Tibial nerve (tissue), 4 donors: ENCODE measurements around the gene ETV6. TPM values are rescaled to one million over a fixed set of nuclear protein-coding genes. Genes with fewer than 3 reads are reported as not detected.

Source experiments
- DNase-seq, 2 donors: peaks; one replicate each; pipeline ENCODE4 v3.0.0-alpha.2; 2019; ENCODE audit warnings: low spot score in 2 of 2
- H3K27ac ChIP-seq, 4 donors: fragments of 200-600 bp; sonication (generic) in 3 of 4; one replicate each; pipeline ENCODE4 v1.5.1; 2017 to 2019; ENCODE audit warnings: mild to moderate bottlenecking in 1 of 4
- H3K27me3 ChIP-seq, 2 donors: fragments of 200-600 bp; sonication (generic) in 1 of 2; one replicate each; pipeline versions ENCODE4 v1.5.1 to v1.6.0; 2017 to 2019
- H3K36me3 ChIP-seq, 3 donors: fragments of 200-600 bp; sonication (generic); one replicate each; pipeline ENCODE4 v1.5.1; 2018 to 2019
- H3K4me1 ChIP-seq, 4 donors: fragments of 200-600 bp; sonication (generic) in 3 of 4; one replicate each; pipeline ENCODE4 v1.5.1; 2017 to 2019
- H3K4me3 ChIP-seq, 4 donors: fragments of 200-600 bp; sonication (generic) in 3 of 4; one replicate each; pipeline ENCODE4 v1.5.1; 2017 to 2019; ENCODE audit warnings: mild to moderate bottlenecking in 1 of 4, moderate library complexity in 1 of 4
- H3K9me3 ChIP-seq, 4 donors: fragments of 200-600 bp; sonication (generic) in 3 of 4; one replicate each; pipeline ENCODE4 v1.5.1; 2017 to 2019
- CTCF ChIP-seq, 5 experiments: fragments of 200-600 bp in 3 of 5; fragments of 450-650 bp in 2 of 5; sonication (generic) in 3 of 5; IDR thresholded peaks; one replicate each; pipeline ENCODE4 v1.5.1; 2016 to 2019; ENCODE audit warnings: antibody characterized with exemption in 5 of 5, mild to moderate bottlenecking in 3 of 5, moderate library complexity in 2 of 5
- EP300 ChIP-seq, 2 donors: sonication (generic); formaldehyde crosslinking; IDR thresholded peaks; one replicate each; pipeline ENCODE4 v1.6.1; 2017; ENCODE audit warnings: antibody characterized with exemption in 2 of 2, mild to moderate bottlenecking in 1 of 2
- POLR2A ChIP-seq, 2 donors: fragments of 450-650 bp; IDR thresholded peaks; one replicate each; pipeline ENCODE4 v1.6.1; 2017; ENCODE audit warnings: antibody characterized with exemption in 2 of 2, mild to moderate bottlenecking in 2 of 2, moderate library complexity in 2 of 2
- WGBS, 2 donors: methylation state at CpG; one replicate each; pipeline ENCODE4 v1.1.5; 2018; 5-methylcytosine and 5-hydroxymethylcytosine counted together
- total RNA-seq, 4 donors: library from RNA; depleted of rRNA; stranded (reverse); fragments of >200 nt; gene quantifications; one replicate each; pipeline ENCODE4 v1.1.0, GENCODE V29; 2016

The ETV6 gene
- total RNA-seq, 4 donors from 2014 or later, result 6.7 to 14.1 (median 8.3) TPM

- Histone ChIP-seq H3K4me3 (no peak overlapping the region), H3K27ac (peak overlapping the region in 1 of 4 donors; percentile 9), H3K9me3 (no peaks in the 10 kb centered on the region), H3K36me3 (no peaks in the 10 kb centered on the region), H3K27me3 (no peaks in the 10 kb centered on the region), H3K4me1 (peaks cover 0 to 31% (median 0%) of the 10 kb centered on the region in 4 donors)
- 80 to 82% methylated on average over 10 of the region's 10 CpGs for WGBS, 2 donors
- DNase-seq, result no peak
- TF ChIP-seq EP300 (IDR thresholded peaks at IDR 0.05), result no peak
- TF ChIP-seq CTCF (IDR thresholded peaks at IDR 0.05), result no peak
- no peak for TF ChIP-seq POLR2A (IDR thresholded peaks at IDR 0.05)
Measured at GRCh38 chr12:11773889-11774677, 124.6 kb downstream of the ETV6 start.

- no peaks in the 10 kb centered on the region for H3K9me3 ChIP-seq
- H3K27ac ChIP-seq, result no peak overlapping the region
- no peak for TF ChIP-seq CTCF (IDR thresholded peaks at IDR 0.05)
- TF ChIP-seq POLR2A (IDR thresholded peaks at IDR 0.05), result no peak
- no peak for TF ChIP-seq EP300 (IDR thresholded peaks at IDR 0.05)
- no peaks in the 10 kb centered on the region for H3K27me3 ChIP-seq
- no peak for DNase-seq
- no peaks in the 10 kb centered on the region for H3K36me3 ChIP-seq
- no peak overlapping the region for H3K4me3 ChIP-seq
- WGBS, 2 donors, result 42 to 47% methylated on average over 6 of the region's 6 CpGs
- H3K4me1 ChIP-seq, result peaks cover 0 to 29% (median 0%) of the 10 kb centered on the region in 4 donors
Measured at GRCh38 chr12:11774821-11775220, 125.3 kb downstream of the ETV6 start.

- Histone ChIP-seq H3K9me3 (no peaks in the 10 kb centered on the region), H3K36me3 (no peaks in the 10 kb centered on the region), H3K4me1 (peaks cover 0 to 29% (median 0%) of the 10 kb centered on the region in 4 donors), H3K27me3 (no peaks in the 10 kb centered on the region), H3K27ac (no peak overlapping the region), H3K4me3 (no peak overlapping the region)
- 83 to 86% methylated on average over 3 of the region's 3 CpGs for WGBS, 2 donors
- DNase-seq, result no peak
- TF ChIP-seq EP300 (IDR thresholded peaks at IDR 0.05) (no peak), POLR2A (IDR thresholded peaks at IDR 0.05) (no peak), CTCF (IDR thresholded peaks at IDR 0.05) (no peak)
Measured at GRCh38 chr12:11776316-11776715, 126.8 kb downstream of the ETV6 start.

GRCh38 chr12:11777451-11777850, 128.0 kb downstream of the ETV6 start:
- Histone ChIP-seq H3K4me1 (peaks cover 0 to 29% (median 0%) of the 10 kb centered on the region in 4 donors), H3K4me3 (no peak overlapping the region), H3K9me3 (no peaks in the 10 kb centered on the region), H3K27ac (no peak overlapping the region), H3K36me3 (no peaks in the 10 kb centered on the region), H3K27me3 (no peaks in the 10 kb centered on the region)
- 91 to 92% methylated on average over 4 of the region's 4 CpGs for WGBS, 2 donors
- no peak for TF ChIP-seq CTCF (IDR thresholded peaks at IDR 0.05)
- TF ChIP-seq POLR2A (IDR thresholded peaks at IDR 0.05), result no peak
- DNase-seq, result no peak

GRCh38 chr12:11777962-11778361, 128.5 kb downstream of the ETV6 start:
- no peak for DNase-seq
- TF ChIP-seq CTCF (IDR thresholded peaks at IDR 0.05) (no peak), EP300 (IDR thresholded peaks at IDR 0.05) (no peak), POLR2A (IDR thresholded peaks at IDR 0.05) (no peak)
- Histone ChIP-seq H3K36me3 (no peaks in the 10 kb centered on the region), H3K4me3 (no peak overlapping the region), H3K9me3 (no peaks in the 10 kb centered on the region), H3K27ac (no peak overlapping the region), H3K27me3 (no peaks in the 10 kb centered on the region), H3K4me1 (peaks cover 0 to 29% (median 0%) of the 10 kb centered on the region in 4 donors)
- WGBS, 2 donors, result 90 to 93% methylated on average over 11 to 12 of the region's 12 CpGs
